ENCODE measurements around the gene SPOCK1.

The SPOCK1 gene

GRCh38 chr5:137438932-137439331 lies 60.2 kb downstream of the SPOCK1 start:
- Mint-ChIP-seq H3K4me3 (no peak overlapping the region), H3K4me1 (no peaks in the 10 kb centered on the region), H3K27me3 (ENCODE audit: low read depth) (peaks cover 19% of the 10 kb centered on the region), H3K27ac (no peak overlapping the region), H3K9me3 (no peaks in the 10 kb centered on the region), H3K36me3 (ENCODE audit: low read depth) (no peaks in the 10 kb centered on the region)
- no peak for TF ChIP-seq CTCF (IDR thresholded peaks at IDR 0.05; ENCODE audit: unreplicated experiment in 3 of 3)

GRCh38 chr5:137437774-137438173 lies 61.4 kb downstream of the SPOCK1 start:
- H3K27me3 Mint-ChIP-seq (ENCODE audit: low read depth), result peaks cover 15% of the 10 kb centered on the region
- no peaks in the 10 kb centered on the region for H3K36me3 Mint-ChIP-seq (ENCODE audit: low read depth)
- H3K4me1 Mint-ChIP-seq, result no peaks in the 10 kb centered on the region
- no peak for TF ChIP-seq CTCF (IDR thresholded peaks at IDR 0.05; ENCODE audit: unreplicated experiment in 3 of 3)
- no peak overlapping the region for H3K4me3 Mint-ChIP-seq
- H3K27ac Mint-ChIP-seq, result no peak overlapping the region
- H3K9me3 Mint-ChIP-seq, result no peaks in the 10 kb centered on the region

- H3K4me1 Mint-ChIP-seq, result no peaks in the 10 kb centered on the region
- H3K9me3 Mint-ChIP-seq, result no peaks in the 10 kb centered on the region
- no peak overlapping the region for H3K4me3 Mint-ChIP-seq
- no peaks in the 10 kb centered on the region for H3K36me3 Mint-ChIP-seq (ENCODE audit: low read depth)
- H3K27ac Mint-ChIP-seq, result no peak overlapping the region
- TF ChIP-seq CTCF (IDR thresholded peaks at IDR 0.05; ENCODE audit: unreplicated experiment in 3 of 3), result no peak
- peaks cover 13% of the 10 kb centered on the region for H3K27me3 Mint-ChIP-seq (ENCODE audit: low read depth)
These were observed 65.6 kb downstream of the SPOCK1 start for GRCh38 chr5:137433539-137433938.

GRCh38 chr5:137432376-137432775 lies 66.8 kb downstream of the SPOCK1 start:
- Mint-ChIP-seq H3K27me3 (ENCODE audit: low read depth) (peaks cover 9% of the 10 kb centered on the region), H3K4me1 (no peaks in the 10 kb centered on the region), H3K4me3 (no peak overlapping the region), H3K36me3 (ENCODE audit: low read depth) (no peaks in the 10 kb centered on the region), H3K9me3 (no peaks in the 10 kb centered on the region), H3K27ac (no peak overlapping the region)
- no peak for TF ChIP-seq CTCF (IDR thresholded peaks at IDR 0.05; ENCODE audit: unreplicated experiment in 3 of 3)

- no peak for TF ChIP-seq CTCF (IDR thresholded peaks at IDR 0.05; ENCODE audit: unreplicated experiment in 3 of 3)
- Mint-ChIP-seq H3K36me3 (ENCODE audit: low read depth) (no peaks in the 10 kb centered on the region), H3K27me3 (ENCODE audit: low read depth) (peaks cover 5% of the 10 kb centered on the region), H3K9me3 (no peaks in the 10 kb centered on the region), H3K27ac (peak overlapping the region in 1 of 3 experiments; percentile 55), H3K4me3 (no peak overlapping the region), H3K4me1 (no peaks in the 10 kb centered on the region)
These were observed 68.1 kb downstream of the SPOCK1 start for GRCh38 chr5:137431051-137431450.

- H3K4me1 Mint-ChIP-seq, result peaks cover 12% of the 10 kb centered on the region
- peaks cover 3% of the 10 kb centered on the region for H3K27me3 Mint-ChIP-seq (ENCODE audit: low read depth)
- H3K4me3 Mint-ChIP-seq, result no peak overlapping the region
- peaks cover 16% of the 10 kb centered on the region for H3K9me3 Mint-ChIP-seq
- no peaks in the 10 kb centered on the region for H3K36me3 Mint-ChIP-seq (ENCODE audit: low read depth)
- H3K27ac Mint-ChIP-seq, result no peak overlapping the region
- TF ChIP-seq CTCF (IDR thresholded peaks at IDR 0.05; ENCODE audit: unreplicated experiment in 3 of 3), result no peak
These were observed 83.9 kb downstream of the SPOCK1 start for GRCh38 chr5:137415231-137415681.
